Neural cell (in vitro differentiated cells): Measurements from ENCODE around the gene PTP4A2. TPM values are rescaled to one million over a fixed set of nuclear protein-coding genes. Genes with fewer than 3 reads are reported as not detected.

Source experiments
- H2AFZ ChIP-seq: fragments of 200-600, 300-800 bp; sonication (generic), shearing (Covaris generic); 2 replicates; pipeline ENCODE4 v1.6.0; 2014; ENCODE audit warnings: low read depth, mild to moderate bottlenecking, antibody characterized with exemption, low read length, moderate library complexity
- H3F3A ChIP-seq: fragments of 200-600 bp; shearing (Covaris generic); 2 replicates; pipeline ENCODE4 v1.6.1; 2016; ENCODE audit warnings: mild to moderate bottlenecking, moderate library complexity, mixed read lengths, antibody characterized with exemption, low read length; ENCODE audit not compliant: insufficient read depth, poor library complexity, severe bottlenecking
- H3K27ac ChIP-seq: fragments of 200-600, 300-800 bp; sonication (generic), shearing (Covaris generic); 2 replicates; pipeline ENCODE4 v1.5.1; 2014; ENCODE audit warnings: mild to moderate bottlenecking, low read length, moderate library complexity
- H3K27me3 ChIP-seq: fragments of 300-800, 200-600 bp; sonication (generic), shearing (Covaris generic); 2 replicates; pipeline ENCODE4 v1.6.0; 2014; ENCODE audit warnings: mild to moderate bottlenecking, low read depth, low read length, moderate library complexity; ENCODE audit not compliant: insufficient read depth
- H3K36me3 ChIP-seq: fragments of 300-800, 200-600 bp; sonication (generic), shearing (Covaris generic); 2 replicates; pipeline ENCODE4 v1.5.1; 2014; ENCODE audit warnings: mild to moderate bottlenecking, antibody characterized with exemption, low read length, moderate library complexity; ENCODE audit not compliant: insufficient read depth
- H3K4me2 ChIP-seq: fragments of 300-800, 200-600 bp; sonication (generic), shearing (Covaris generic); 2 replicates; pipeline ENCODE4 v1.6.0; 2014; ENCODE audit warnings: mild to moderate bottlenecking, low read length
- H3K4me3 ChIP-seq: fragments of 300-800, 200-600 bp; sonication (generic), shearing (Covaris generic); 2 replicates; pipeline ENCODE4 v1.5.1; 2014; ENCODE audit warnings: mild to moderate bottlenecking, low read length, moderate library complexity
- H3K79me2 ChIP-seq: fragments of 200-600 bp; shearing (Covaris generic); replicated peaks from 2 replicates; pipeline ENCODE4 v1.6.0; 2014; ENCODE audit warnings: mild to moderate bottlenecking, low read length, moderate library complexity; ENCODE audit not compliant: insufficient read depth
- H3K9ac ChIP-seq: fragments of 300-800, 200-600 bp; sonication (generic), shearing (Covaris generic); 2 replicates; pipeline ENCODE4 v1.6.1; 2016; ENCODE audit warnings: mild to moderate bottlenecking, low read length, mixed read lengths
- H3K9me2 ChIP-seq: fragments of 200-600 bp; shearing (Covaris generic); 2 replicates; pipeline ENCODE4 v1.6.1; 2016; ENCODE audit warnings: mild to moderate bottlenecking, low read length, mixed read lengths; ENCODE audit not compliant: insufficient read depth
- H3K9me3 ChIP-seq: fragments of 200-600, 300-800 bp; sonication (generic), shearing (Covaris generic); 2 replicates; pipeline ENCODE4 v1.6.1; 2016; ENCODE audit warnings: mild to moderate bottlenecking, mixed run types, low read length, moderate library complexity, mixed read lengths
- H4K20me1 ChIP-seq: fragments of 200-600 bp; shearing (Covaris generic); 2 replicates; pipeline ENCODE4 v1.6.1; 2016; ENCODE audit warnings: mild to moderate bottlenecking, mixed run types; ENCODE audit not compliant: insufficient read depth
- EP300 ChIP-seq: fragments of 450-650 bp; conservative IDR thresholded peaks from 2 replicates; pipeline ENCODE4 v1.6.1; 2014; ENCODE audit warnings: antibody characterized with exemption, mild to moderate bottlenecking, moderate library complexity; ENCODE audit not compliant: poor library complexity, severe bottlenecking
- EZH2 ChIP-seq: fragments of 200-600, 300-800 bp; shearing (Covaris generic), sonication (generic); IDR thresholded peaks from 2 replicates; pipeline ENCODE4 v1.6.1; 2014; ENCODE audit warnings: antibody characterized with exemption, low read length, borderline replicate concordance, mild to moderate bottlenecking; ENCODE audit not compliant: insufficient read depth, poor library complexity, severe bottlenecking
- MXI1 ChIP-seq: fragments of 450-650 bp; conservative IDR thresholded peaks from 2 replicates; pipeline ENCODE4 v1.6.1; 2014; ENCODE audit warnings: antibody characterized with exemption, mild to moderate bottlenecking; ENCODE audit not compliant: poor library complexity, severe bottlenecking
- POLR2AphosphoS5 ChIP-seq: IDR thresholded peaks from 2 replicates; pipeline ENCODE4 v1.6.1; 2012
- RAD21 ChIP-seq: fragments of 450-650 bp; conservative IDR thresholded peaks from 2 replicates; pipeline ENCODE4 v1.6.1; 2014; ENCODE audit warnings: antibody characterized with exemption, mild to moderate bottlenecking, moderate library complexity
- SMC3 ChIP-seq: fragments of 450-650 bp; conservative IDR thresholded peaks from 2 replicates; pipeline ENCODE4 v1.6.1; 2014; ENCODE audit warnings: antibody characterized with exemption, mild to moderate bottlenecking, moderate library complexity; ENCODE audit not compliant: poor library complexity
- TAF1 ChIP-seq: IDR thresholded peaks from 2 replicates; pipeline ENCODE4 v1.6.1; 2012; ENCODE audit warnings: low read depth
- polyA plus RNA-seq: library from polyadenylated mRNA; depleted of rRNA; stranded (reverse); fragments of >200 nt; gene quantifications from 2 replicates; pipeline ENCODE4 v1.2.3, GENCODE V29; 2014
- TF ChIP-seq, protein P1 (sequence below): fragments of 450-650 bp; IDR thresholded peaks from 2 replicates; pipeline ENCODE4 v1.5.1; 2014; ENCODE audit warnings: antibody characterized with exemption, mild to moderate bottlenecking, moderate library complexity; ENCODE audit not compliant: poor library complexity, severe bottlenecking
- TF ChIP-seq, protein P2 (sequence below): IDR thresholded peaks from 2 replicates; pipeline ENCODE4 v1.6.1; 2012; ENCODE audit warnings: borderline replicate concordance

PTP4A2 gene
- polyA plus RNA-seq, 1 donor from 2014 or later, result 250 TPM

DNA sequence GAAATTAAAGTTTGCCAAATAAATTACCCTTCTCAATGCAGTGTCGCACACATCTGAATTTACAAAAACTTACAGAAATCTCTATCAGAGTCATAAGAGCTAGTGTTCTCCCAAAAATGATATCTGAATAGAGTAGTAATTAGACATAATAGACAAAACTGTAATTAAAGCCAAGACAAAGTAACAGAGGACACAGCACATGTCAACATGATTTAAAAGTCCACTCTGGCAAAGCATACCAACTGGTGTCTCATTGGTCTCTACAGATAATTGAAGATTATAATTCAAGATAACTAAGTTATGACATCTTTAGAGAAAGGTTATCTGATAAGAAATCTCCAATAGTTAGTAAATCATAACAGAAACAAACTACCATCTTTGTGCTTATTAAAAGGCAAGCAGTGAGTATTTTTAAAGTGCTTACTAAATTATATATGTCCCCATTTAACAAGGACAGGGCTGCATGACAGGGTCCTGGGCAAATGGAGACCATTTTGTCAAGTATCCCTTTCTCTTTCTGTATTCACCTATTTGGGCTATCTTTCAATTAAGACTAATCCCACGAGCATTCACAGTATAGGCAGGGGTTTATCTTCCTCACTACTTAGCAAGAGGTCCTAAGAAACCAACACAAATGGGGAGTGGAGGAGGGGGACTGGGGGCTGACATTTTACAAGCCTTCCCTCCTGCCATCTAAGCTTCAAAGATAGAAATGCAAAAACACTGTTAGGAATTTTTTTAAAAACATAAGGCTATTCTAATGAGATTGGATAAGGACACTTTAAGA, 26.0 kb downstream of the PTP4A2 start:
- Histone ChIP-seq H3K4me2 (no peak overlapping the region), H3F3A (no peaks in the 10 kb centered on the region), H3K9ac (no peak overlapping the region), H3K9me3 (no peaks in the 10 kb centered on the region), H3K36me3 (peaks cover 11% of the 10 kb centered on the region), H3K9me2 (no peaks in the 10 kb centered on the region), H3K4me3 (no peak overlapping the region), H3K27ac (no peak overlapping the region), H3K27me3 (no peaks in the 10 kb centered on the region), H3K79me2 (peaks cover 3% of the 10 kb centered on the region), H4K20me1 (no peaks in the 10 kb centered on the region), H2AFZ (no peak overlapping the region)
- no peak for TF ChIP-seq EZH2

DNA sequence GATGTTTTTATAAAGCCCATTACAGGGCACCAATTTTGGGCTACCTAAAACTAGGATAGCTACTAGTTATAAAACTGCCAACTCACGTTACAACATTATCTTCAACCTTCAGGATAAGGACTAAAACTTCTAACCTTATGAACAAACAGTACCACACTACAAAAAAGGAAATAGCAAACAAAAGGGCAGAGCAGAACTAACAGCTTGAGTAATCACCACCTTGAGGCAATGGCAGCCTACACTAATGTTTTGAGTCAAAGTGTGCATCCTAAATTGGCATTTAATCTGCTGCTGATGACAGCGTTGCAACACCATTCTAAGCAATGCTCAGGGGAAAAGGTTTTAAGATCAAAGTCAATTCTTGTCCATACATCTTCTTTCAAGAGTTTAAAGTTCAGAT, 27.2 kb downstream of the PTP4A2 start:
- H3K9me2 ChIP-seq, result no peaks in the 10 kb centered on the region
- H3K79me2 ChIP-seq, result peaks cover 3% of the 10 kb centered on the region
- no peaks in the 10 kb centered on the region for H3K9me3 ChIP-seq
- no peak overlapping the region for H3K4me2 ChIP-seq
- H3K27ac ChIP-seq, result no peak overlapping the region
- H3F3A ChIP-seq, result no peaks in the 10 kb centered on the region
- H3K27me3 ChIP-seq, result no peaks in the 10 kb centered on the region
- H4K20me1 ChIP-seq, result no peaks in the 10 kb centered on the region
- no peak overlapping the region for H2AFZ ChIP-seq
- H3K36me3 ChIP-seq, result peaks cover 13% of the 10 kb centered on the region
- H3K9ac ChIP-seq, result no peak overlapping the region
- TF ChIP-seq RAD21, result no peak
- TF ChIP-seq, protein P1, sequence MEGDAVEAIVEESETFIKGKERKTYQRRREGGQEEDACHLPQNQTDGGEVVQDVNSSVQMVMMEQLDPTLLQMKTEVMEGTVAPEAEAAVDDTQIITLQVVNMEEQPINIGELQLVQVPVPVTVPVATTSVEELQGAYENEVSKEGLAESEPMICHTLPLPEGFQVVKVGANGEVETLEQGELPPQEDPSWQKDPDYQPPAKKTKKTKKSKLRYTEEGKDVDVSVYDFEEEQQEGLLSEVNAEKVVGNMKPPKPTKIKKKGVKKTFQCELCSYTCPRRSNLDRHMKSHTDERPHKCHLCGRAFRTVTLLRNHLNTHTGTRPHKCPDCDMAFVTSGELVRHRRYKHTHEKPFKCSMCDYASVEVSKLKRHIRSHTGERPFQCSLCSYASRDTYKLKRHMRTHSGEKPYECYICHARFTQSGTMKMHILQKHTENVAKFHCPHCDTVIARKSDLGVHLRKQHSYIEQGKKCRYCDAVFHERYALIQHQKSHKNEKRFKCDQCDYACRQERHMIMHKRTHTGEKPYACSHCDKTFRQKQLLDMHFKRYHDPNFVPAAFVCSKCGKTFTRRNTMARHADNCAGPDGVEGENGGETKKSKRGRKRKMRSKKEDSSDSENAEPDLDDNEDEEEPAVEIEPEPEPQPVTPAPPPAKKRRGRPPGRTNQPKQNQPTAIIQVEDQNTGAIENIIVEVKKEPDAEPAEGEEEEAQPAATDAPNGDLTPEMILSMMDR, result no peak
- no peak for TF ChIP-seq TAF1
- TF ChIP-seq EZH2, result no peak
- no peak for TF ChIP-seq EP300
- TF ChIP-seq, protein P2, sequence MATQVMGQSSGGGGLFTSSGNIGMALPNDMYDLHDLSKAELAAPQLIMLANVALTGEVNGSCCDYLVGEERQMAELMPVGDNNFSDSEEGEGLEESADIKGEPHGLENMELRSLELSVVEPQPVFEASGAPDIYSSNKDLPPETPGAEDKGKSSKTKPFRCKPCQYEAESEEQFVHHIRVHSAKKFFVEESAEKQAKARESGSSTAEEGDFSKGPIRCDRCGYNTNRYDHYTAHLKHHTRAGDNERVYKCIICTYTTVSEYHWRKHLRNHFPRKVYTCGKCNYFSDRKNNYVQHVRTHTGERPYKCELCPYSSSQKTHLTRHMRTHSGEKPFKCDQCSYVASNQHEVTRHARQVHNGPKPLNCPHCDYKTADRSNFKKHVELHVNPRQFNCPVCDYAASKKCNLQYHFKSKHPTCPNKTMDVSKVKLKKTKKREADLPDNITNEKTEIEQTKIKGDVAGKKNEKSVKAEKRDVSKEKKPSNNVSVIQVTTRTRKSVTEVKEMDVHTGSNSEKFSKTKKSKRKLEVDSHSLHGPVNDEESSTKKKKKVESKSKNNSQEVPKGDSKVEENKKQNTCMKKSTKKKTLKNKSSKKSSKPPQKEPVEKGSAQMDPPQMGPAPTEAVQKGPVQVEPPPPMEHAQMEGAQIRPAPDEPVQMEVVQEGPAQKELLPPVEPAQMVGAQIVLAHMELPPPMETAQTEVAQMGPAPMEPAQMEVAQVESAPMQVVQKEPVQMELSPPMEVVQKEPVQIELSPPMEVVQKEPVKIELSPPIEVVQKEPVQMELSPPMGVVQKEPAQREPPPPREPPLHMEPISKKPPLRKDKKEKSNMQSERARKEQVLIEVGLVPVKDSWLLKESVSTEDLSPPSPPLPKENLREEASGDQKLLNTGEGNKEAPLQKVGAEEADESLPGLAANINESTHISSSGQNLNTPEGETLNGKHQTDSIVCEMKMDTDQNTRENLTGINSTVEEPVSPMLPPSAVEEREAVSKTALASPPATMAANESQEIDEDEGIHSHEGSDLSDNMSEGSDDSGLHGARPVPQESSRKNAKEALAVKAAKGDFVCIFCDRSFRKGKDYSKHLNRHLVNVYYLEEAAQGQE, result no peak
- TF ChIP-seq POLR2AphosphoS5, result no peak
- TF ChIP-seq MXI1, result no peak
- TF ChIP-seq SMC3, result no peak
- no peak overlapping the region for H3K4me3 ChIP-seq
